IMR-90 (cell line): ENCODE results near the gene SLCO2B1.

ENCODE experiments used
- CEBPB ChIP-seq: IDR thresholded peaks from 2 replicates; pipeline ENCODE4 v1.6.1; 2012; ENCODE audit warnings: low read depth, low read length, improper control_type of control experiment
- MAFK ChIP-seq: IDR thresholded peaks from 2 replicates; pipeline ENCODE4 v1.6.1; 2012; ENCODE audit warnings: low read depth, low read length, improper control_type of control experiment
- MAZ ChIP-seq: IDR thresholded peaks from 2 replicates; pipeline ENCODE4 v1.6.1; 2012; ENCODE audit warnings: low read depth, mild to moderate bottlenecking, low read length, improper control_type of control experiment, moderate library complexity, borderline replicate concordance
- MXI1 ChIP-seq: IDR thresholded peaks from 2 replicates; pipeline ENCODE4 v1.6.1; 2012; ENCODE audit warnings: low read depth, mild to moderate bottlenecking, low read length, moderate library complexity, borderline replicate concordance
- POLR2A ChIP-seq: IDR thresholded peaks from 2 replicates; pipeline ENCODE4 v1.6.1; 2012; ENCODE audit warnings: mild to moderate bottlenecking, low read depth, low read length
- RAD21 ChIP-seq: IDR thresholded peaks from 2 replicates; pipeline ENCODE4 v1.6.1; 2012; ENCODE audit warnings: low read length, improper control_type of control experiment
- RCOR1 ChIP-seq: IDR thresholded peaks from 2 replicates; pipeline ENCODE4 v1.6.1; 2012; ENCODE audit warnings: mild to moderate bottlenecking, low read length, improper control_type of control experiment; ENCODE audit not compliant: insufficient replicate concordance
- TF ChIP-seq, protein P1 (sequence below): conservative IDR thresholded peaks from 2 replicates; pipeline ENCODE4 v1.5.1; 2012; ENCODE audit warnings: mild to moderate bottlenecking, low read depth, low read length, improper control_type of control experiment
- TF ChIP-seq, protein P2 (sequence below): fragments of 150-350 bp; IDR thresholded peaks from 2 replicates; pipeline ENCODE4 v1.6.1; 2016; ENCODE audit warnings: low read depth, mild to moderate bottlenecking, low read length, moderate library complexity, borderline replicate concordance

- TF ChIP-seq MXI1 = no peak
- TF ChIP-seq, protein P1, sequence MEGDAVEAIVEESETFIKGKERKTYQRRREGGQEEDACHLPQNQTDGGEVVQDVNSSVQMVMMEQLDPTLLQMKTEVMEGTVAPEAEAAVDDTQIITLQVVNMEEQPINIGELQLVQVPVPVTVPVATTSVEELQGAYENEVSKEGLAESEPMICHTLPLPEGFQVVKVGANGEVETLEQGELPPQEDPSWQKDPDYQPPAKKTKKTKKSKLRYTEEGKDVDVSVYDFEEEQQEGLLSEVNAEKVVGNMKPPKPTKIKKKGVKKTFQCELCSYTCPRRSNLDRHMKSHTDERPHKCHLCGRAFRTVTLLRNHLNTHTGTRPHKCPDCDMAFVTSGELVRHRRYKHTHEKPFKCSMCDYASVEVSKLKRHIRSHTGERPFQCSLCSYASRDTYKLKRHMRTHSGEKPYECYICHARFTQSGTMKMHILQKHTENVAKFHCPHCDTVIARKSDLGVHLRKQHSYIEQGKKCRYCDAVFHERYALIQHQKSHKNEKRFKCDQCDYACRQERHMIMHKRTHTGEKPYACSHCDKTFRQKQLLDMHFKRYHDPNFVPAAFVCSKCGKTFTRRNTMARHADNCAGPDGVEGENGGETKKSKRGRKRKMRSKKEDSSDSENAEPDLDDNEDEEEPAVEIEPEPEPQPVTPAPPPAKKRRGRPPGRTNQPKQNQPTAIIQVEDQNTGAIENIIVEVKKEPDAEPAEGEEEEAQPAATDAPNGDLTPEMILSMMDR = no peak
- no peak for TF ChIP-seq CEBPB
- TF ChIP-seq, protein P2, sequence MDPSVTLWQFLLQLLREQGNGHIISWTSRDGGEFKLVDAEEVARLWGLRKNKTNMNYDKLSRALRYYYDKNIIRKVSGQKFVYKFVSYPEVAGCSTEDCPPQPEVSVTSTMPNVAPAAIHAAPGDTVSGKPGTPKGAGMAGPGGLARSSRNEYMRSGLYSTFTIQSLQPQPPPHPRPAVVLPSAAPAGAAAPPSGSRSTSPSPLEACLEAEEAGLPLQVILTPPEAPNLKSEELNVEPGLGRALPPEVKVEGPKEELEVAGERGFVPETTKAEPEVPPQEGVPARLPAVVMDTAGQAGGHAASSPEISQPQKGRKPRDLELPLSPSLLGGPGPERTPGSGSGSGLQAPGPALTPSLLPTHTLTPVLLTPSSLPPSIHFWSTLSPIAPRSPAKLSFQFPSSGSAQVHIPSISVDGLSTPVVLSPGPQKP = no peak
- no peak for TF ChIP-seq MAZ
- TF ChIP-seq RAD21 = no peak
- no peak for TF ChIP-seq POLR2A
- TF ChIP-seq MAFK = no peak
- TF ChIP-seq RCOR1 = no peak
Observed at GRCh38 chr11:75126564-75126963, 24.3 kb upstream of the SLCO2B1 start.
